ENCODE measurements around the gene TMEM212.

- TF ChIP-seq, protein P1, sequence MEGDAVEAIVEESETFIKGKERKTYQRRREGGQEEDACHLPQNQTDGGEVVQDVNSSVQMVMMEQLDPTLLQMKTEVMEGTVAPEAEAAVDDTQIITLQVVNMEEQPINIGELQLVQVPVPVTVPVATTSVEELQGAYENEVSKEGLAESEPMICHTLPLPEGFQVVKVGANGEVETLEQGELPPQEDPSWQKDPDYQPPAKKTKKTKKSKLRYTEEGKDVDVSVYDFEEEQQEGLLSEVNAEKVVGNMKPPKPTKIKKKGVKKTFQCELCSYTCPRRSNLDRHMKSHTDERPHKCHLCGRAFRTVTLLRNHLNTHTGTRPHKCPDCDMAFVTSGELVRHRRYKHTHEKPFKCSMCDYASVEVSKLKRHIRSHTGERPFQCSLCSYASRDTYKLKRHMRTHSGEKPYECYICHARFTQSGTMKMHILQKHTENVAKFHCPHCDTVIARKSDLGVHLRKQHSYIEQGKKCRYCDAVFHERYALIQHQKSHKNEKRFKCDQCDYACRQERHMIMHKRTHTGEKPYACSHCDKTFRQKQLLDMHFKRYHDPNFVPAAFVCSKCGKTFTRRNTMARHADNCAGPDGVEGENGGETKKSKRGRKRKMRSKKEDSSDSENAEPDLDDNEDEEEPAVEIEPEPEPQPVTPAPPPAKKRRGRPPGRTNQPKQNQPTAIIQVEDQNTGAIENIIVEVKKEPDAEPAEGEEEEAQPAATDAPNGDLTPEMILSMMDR (IDR thresholded peaks at IDR 0.05): no peak
- TF ChIP-seq POLR2A (IDR thresholded peaks at IDR 0.05): no peak
These were observed 31.1 kb downstream of the TMEM212 start for GRCh38 chr3:171874251-171874681.

Measured in adrenal gland (tissue), 5 donors.